H1 (cell line): Measurements from ENCODE around the gene CUX1. TPM values are rescaled to one million over a fixed set of nuclear protein-coding genes. Genes with fewer than 3 reads are reported as not detected.
"Not testable (repeated sequence)": the region's sequence is repeated elsewhere in the genome, so short reads cannot be mapped to it uniquely, and the experiment has no call there.

Experiments
- CTCF ChIA-PET: fragments of 300-600 bp; sonication (Branson Sonifier 250); formaldehyde crosslinking; loops from one replicate; lab custom pipeline; 2021; ENCODE audit not compliant: partially characterized antibody; lab: Charles Lee
- POLR2A ChIA-PET: fragments of 300-600 bp; sonication (Branson Sonifier 250); formaldehyde crosslinking; loops from one replicate; lab custom pipeline; 2021; ENCODE audit warnings: inconsistent platforms; ENCODE audit not compliant: partially characterized antibody; lab: Charles Lee
- DNase-seq, 2 experiments: peaks; one replicate each; pipeline versions ENCODE4 v3.0.0 to v3.0.0-alpha.2; 2010 to 2022; ENCODE audit warnings: low spot score in 2 of 2, low read depth in 1 of 2, mixed read lengths in 1 of 2
- FAIRE-seq: peaks from 2 replicates; lab custom pipeline; 2011; peaks lifted over from hg19 to GRCh38; lab: Jason Lieb, UNC
- H2AFZ ChIP-seq: 2 replicates; pipeline ENCODE4 v1.8.1; 2012; ENCODE audit warnings: low read length, inconsistent platforms
- H2AK5ac ChIP-seq: 2 replicates; pipeline ENCODE4 v1.6.1; 2013; ENCODE audit warnings: low read depth, low read length
- H2BK120ac ChIP-seq: replicated peaks from 2 replicates; pipeline ENCODE3; 2013; ENCODE audit warnings: low read depth, low read length, inconsistent platforms
- H2BK12ac ChIP-seq: 2 replicates; pipeline ENCODE4 v1.6.1; 2013; ENCODE audit warnings: low read depth, low read length
- H2BK15ac ChIP-seq: 2 replicates; pipeline ENCODE4 v1.6.1; 2013; ENCODE audit warnings: low read length
- H2BK20ac ChIP-seq: 2 replicates; pipeline ENCODE4 v1.6.1; 2013; ENCODE audit warnings: low read length
- H2BK5ac ChIP-seq: 2 replicates; pipeline ENCODE4 v1.6.1; 2013; ENCODE audit warnings: low read depth, low read length
- H3K14ac ChIP-seq: 2 replicates; pipeline ENCODE4 v1.6.1; 2013; ENCODE audit warnings: inconsistent platforms; ENCODE audit not compliant: insufficient read length
- H3K18ac ChIP-seq: 2 replicates; pipeline ENCODE4 v1.6.1; 2013; ENCODE audit warnings: low read length; ENCODE audit errors: extremely low read depth
- H3K23ac ChIP-seq: 2 replicates; pipeline ENCODE4 v1.6.1; 2013; ENCODE audit warnings: inconsistent platforms; ENCODE audit not compliant: insufficient read length
- H3K23me2 ChIP-seq: 2 replicates; pipeline ENCODE4 v1.6.1; 2013; ENCODE audit warnings: low read depth, low read length
- H3K27ac ChIP-seq: 2 replicates; pipeline ENCODE4 v1.6.1; 2011; ENCODE audit warnings: low read depth, low read length, inconsistent platforms
- H3K27me3 ChIP-seq, 4 experiments: replicated peaks in 1 of 4; 1 replicate in 1 of 4; 2 replicates in 3 of 4; pipeline versions ENCODE4 v1.6.1 to v1.8.1; 2011 to 2013; ENCODE audit warnings: low read length in 3 of 4, mild to moderate bottlenecking in 3 of 4, inconsistent platforms in 2 of 4, mixed read lengths in 2 of 4, moderate library complexity in 1 of 4; ENCODE audit not compliant: control insufficient read depth in 3 of 4, insufficient read depth in 3 of 4; ENCODE audit errors: extremely low read depth in 1 of 4
- H3K36me3 ChIP-seq, 4 experiments: 2 replicates each; pipeline versions ENCODE4 v1.6.1 to v1.8.1; 2011 to 2013; ENCODE audit warnings: mild to moderate bottlenecking in 4 of 4, low read length in 3 of 4, moderate library complexity in 2 of 4, control low read depth in 1 of 4, inconsistent platforms in 1 of 4; ENCODE audit not compliant: insufficient read depth in 4 of 4, control insufficient read depth in 2 of 4
- H3K4ac ChIP-seq: replicated peaks from 2 replicates; pipeline ENCODE3; 2013; ENCODE audit warnings: low read length, low read depth, mixed read lengths, inconsistent platforms; ENCODE audit not compliant: insufficient read length
- H3K4me1 ChIP-seq, 4 experiments: replicated peaks in 1 of 4; 1 replicate in 1 of 4; 2 replicates in 3 of 4; pipeline versions ENCODE4 v1.6.1 to v1.8.1; 2011 to 2013; ENCODE audit warnings: low read length in 3 of 4, inconsistent platforms in 2 of 4, mixed read lengths in 1 of 4; ENCODE audit not compliant: insufficient read depth in 4 of 4, control insufficient read depth in 3 of 4
- H3K4me2 ChIP-seq, 2 experiments: 2 replicates each; pipeline versions ENCODE4 v1.6.1 to v1.8.1; 2011 to 2013; ENCODE audit warnings: low read depth in 2 of 2, low read length in 2 of 2, control low read depth in 1 of 2, inconsistent platforms in 1 of 2, mild to moderate bottlenecking in 1 of 2; ENCODE audit not compliant: insufficient read depth in 1 of 2
- H3K4me3 ChIP-seq, 4 experiments: fragments of 200-600, 300-600 bp in 1 of 4; sonication (generic), shearing (Covaris generic), sonication (Bioruptor Twin) in 1 of 4; 2 replicates each; pipeline versions ENCODE4 v1.5.1 to v1.8.1; 2011 to 2016; ENCODE audit warnings: low read length in 4 of 4, low read depth in 3 of 4, control low read depth in 2 of 4, inconsistent platforms in 2 of 4, mild to moderate bottlenecking in 2 of 4, mixed read lengths in 1 of 4, moderate library complexity in 1 of 4; ENCODE audit not compliant: insufficient read depth in 2 of 4; ENCODE audit errors: extremely low read depth in 1 of 4
- H3K56ac ChIP-seq: replicated peaks from 2 replicates; pipeline ENCODE3; 2013; ENCODE audit warnings: low read depth, mild to moderate bottlenecking, mixed read lengths, low read length, inconsistent platforms; ENCODE audit not compliant: insufficient read length
- H3K79me1 ChIP-seq: 2 replicates; pipeline ENCODE4 v1.6.1; 2013; ENCODE audit warnings: low read depth, low read length, control low read depth
- H3K79me2 ChIP-seq, 2 experiments: 2 replicates each; pipeline versions ENCODE4 v1.6.1 to v1.8.1; 2012 to 2013; ENCODE audit warnings: low read length in 2 of 2, mild to moderate bottlenecking in 2 of 2, inconsistent platforms in 1 of 2; ENCODE audit not compliant: insufficient read depth in 2 of 2, control insufficient read depth in 1 of 2
- H3K9ac ChIP-seq, 4 experiments: replicated peaks in 1 of 4; 1 replicate in 1 of 4; 2 replicates in 3 of 4; pipeline versions ENCODE4 v1.6.1 to v1.8.1; 2011 to 2013; ENCODE audit warnings: low read depth in 3 of 4, low read length in 3 of 4, control low read depth in 2 of 4, mild to moderate bottlenecking in 2 of 4, moderate library complexity in 2 of 4, inconsistent platforms in 1 of 4; ENCODE audit errors: extremely low read depth in 1 of 4
- H3K9me3 ChIP-seq, 2 experiments: 2 replicates each; pipeline versions ENCODE4 v1.6.1 to v1.8.1; 2012 to 2013; ENCODE audit warnings: mild to moderate bottlenecking in 2 of 2, moderate library complexity in 2 of 2, control low read depth in 1 of 2, inconsistent platforms in 1 of 2, low read depth in 1 of 2, low read length in 1 of 2, mixed read lengths in 1 of 2; ENCODE audit not compliant: insufficient read depth in 2 of 2
- H4K20me1 ChIP-seq, 2 experiments: replicated peaks in 1 of 2; 2 replicates each; pipeline versions ENCODE3 to v1.8.1; 2011 to 2013; ENCODE audit warnings: inconsistent platforms in 2 of 2, low read length in 2 of 2, mild to moderate bottlenecking in 1 of 2; ENCODE audit not compliant: insufficient read depth in 2 of 2, control insufficient read depth in 1 of 2
- H4K5ac ChIP-seq: 2 replicates; pipeline ENCODE4 v1.6.1; 2013; ENCODE audit warnings: low read length, low read depth, mixed read lengths, inconsistent platforms; ENCODE audit not compliant: insufficient read length
- H4K8ac ChIP-seq: 2 replicates; pipeline ENCODE4 v1.8.0; 2013; ENCODE audit warnings: mild to moderate bottlenecking, moderate library complexity, low read length, inconsistent platforms; ENCODE audit not compliant: insufficient read depth; ENCODE audit errors: extremely low read depth
- H4K91ac ChIP-seq: replicated peaks from 2 replicates; pipeline ENCODE3; 2013; ENCODE audit warnings: low read length, mixed read lengths, inconsistent platforms; ENCODE audit not compliant: insufficient read length
- WGBS, 2 experiments: shearing (Covaris generic) in 1 of 2; methylation state at CpG; one replicate each; pipeline versions ENCODE4 v1.1.6 to v1.1.7; 2013 to 2015; ENCODE audit warnings: low lambda C conversion rate in 2 of 2, mixed read lengths in 2 of 2, inconsistent platforms in 1 of 2, low coverage in 1 of 2, missing lambda C conversion rate in 1 of 2; ENCODE audit not compliant: insufficient replicate concordance in 2 of 2, insufficient coverage in 1 of 2, insufficient read length in 1 of 2; ENCODE audit errors: extremely low coverage in 1 of 2, missing lambda C conversion rate in 1 of 2; 5-methylcytosine and 5-hydroxymethylcytosine counted together
- polyA plus RNA-seq, 7 experiments: library from polyadenylated mRNA; depleted of rRNA in 3 of 7; stranded (reverse) in 5 of 7; unstranded in 2 of 7; fragments of >200 nt in 5 of 7; fragments of 200-250 nt in 2 of 7; gene quantifications; 1 replicate in 5 of 7; 2 replicates in 1 of 7; 4 replicates in 1 of 7; pipeline versions ENCODE4 v1.2.1 to v1.2.3, GENCODE V29; 2011 to 2013; ENCODE audit warnings: missing spikeins in 2 of 7, mixed read lengths in 2 of 7
- total RNA-seq: library from RNA; stranded (reverse); fragmentation: NEBNext Ultra II Directional; extraction: Animal tissue kit (Norgen Biotek cat#: 25700); gene quantifications from 2 replicates; pipeline ENCODE4 v1.2.1, GENCODE V29; 2021

The CUX1 gene
- total and polyA plus RNA-seq, 2 of the 8 experiments (the other 6 are each of a cell fraction or from before 2014, with no cell fraction given), result 21.6 to 65.9 TPM

DNA sequence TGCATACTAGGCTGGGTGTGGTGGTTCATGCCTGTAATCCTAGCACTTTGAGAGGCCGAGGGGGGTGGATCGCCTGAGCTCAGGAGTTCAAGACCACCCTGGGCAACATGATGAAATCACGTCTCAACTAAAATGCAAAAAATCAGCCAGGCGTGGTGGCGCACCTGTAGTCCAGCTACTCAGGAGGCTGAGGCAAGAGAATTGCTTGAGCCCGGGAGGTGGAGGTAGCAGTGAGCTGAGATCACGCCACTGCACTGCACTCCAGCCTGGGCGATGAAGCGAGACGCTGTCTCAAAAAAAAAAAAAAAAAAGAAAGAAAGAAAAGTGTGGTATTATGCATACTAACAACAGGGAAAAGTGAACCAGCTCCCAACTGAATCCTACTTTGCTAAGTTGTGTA is 19.3 kb upstream of the CUX1 start:
- H2AK5ac ChIP-seq, H3K36me3 ChIP-seq, H3K23ac ChIP-seq, H3K4me3 ChIP-seq, H3K9ac ChIP-seq, H3K4me1 ChIP-seq, H3K79me2 ChIP-seq, H3K23me2 ChIP-seq, H2BK120ac ChIP-seq, H4K8ac ChIP-seq, H2AFZ ChIP-seq, FAIRE-seq, H3K56ac ChIP-seq, DNase-seq, H3K79me1 ChIP-seq, H3K18ac ChIP-seq, H3K27me3 ChIP-seq, H3K14ac ChIP-seq, H3K4ac ChIP-seq, H4K91ac ChIP-seq, H3K4me2 ChIP-seq, H3K9me3 ChIP-seq, H2BK5ac ChIP-seq, H2BK20ac ChIP-seq, H4K5ac ChIP-seq, H3K27ac ChIP-seq, H4K20me1 ChIP-seq, H2BK15ac ChIP-seq, H2BK12ac ChIP-seq: not testable (repeated sequence)
- 94% methylated on average over 10 of the region's 10 CpGs; no CpG with 5 or more reads in 1 of the 2 experiments for WGBS, 2 experiments
- POLR2A ChIA-PET, result interaction anchor here (0.6 kb wide), 2 partner anchors 13 to 259 kb away, joined by 3 read pairs; no protein-coding TSS in a partner anchor
- CTCF ChIA-PET, result interaction anchor here (0.6 to 1.2 kb wide), 4 partner anchors 8 to 623 kb away, joined by 3 to 5 read pairs (median 4); no protein-coding TSS in a partner anchor
